GM21529 (cell line): Measurements from ENCODE around the gene ZNF770.
A peak's percentile ranks its signal among the peaks of the same experiment; 100 is the strongest.

ENCODE experiments used
- ATAC-seq: cut with Tn5 transposase; IDR thresholded peaks from one replicate; pipeline ENCODE4 v1.9.1; 2021; ENCODE audit not compliant: unreplicated experiment

ZNF770 gene

DNA sequence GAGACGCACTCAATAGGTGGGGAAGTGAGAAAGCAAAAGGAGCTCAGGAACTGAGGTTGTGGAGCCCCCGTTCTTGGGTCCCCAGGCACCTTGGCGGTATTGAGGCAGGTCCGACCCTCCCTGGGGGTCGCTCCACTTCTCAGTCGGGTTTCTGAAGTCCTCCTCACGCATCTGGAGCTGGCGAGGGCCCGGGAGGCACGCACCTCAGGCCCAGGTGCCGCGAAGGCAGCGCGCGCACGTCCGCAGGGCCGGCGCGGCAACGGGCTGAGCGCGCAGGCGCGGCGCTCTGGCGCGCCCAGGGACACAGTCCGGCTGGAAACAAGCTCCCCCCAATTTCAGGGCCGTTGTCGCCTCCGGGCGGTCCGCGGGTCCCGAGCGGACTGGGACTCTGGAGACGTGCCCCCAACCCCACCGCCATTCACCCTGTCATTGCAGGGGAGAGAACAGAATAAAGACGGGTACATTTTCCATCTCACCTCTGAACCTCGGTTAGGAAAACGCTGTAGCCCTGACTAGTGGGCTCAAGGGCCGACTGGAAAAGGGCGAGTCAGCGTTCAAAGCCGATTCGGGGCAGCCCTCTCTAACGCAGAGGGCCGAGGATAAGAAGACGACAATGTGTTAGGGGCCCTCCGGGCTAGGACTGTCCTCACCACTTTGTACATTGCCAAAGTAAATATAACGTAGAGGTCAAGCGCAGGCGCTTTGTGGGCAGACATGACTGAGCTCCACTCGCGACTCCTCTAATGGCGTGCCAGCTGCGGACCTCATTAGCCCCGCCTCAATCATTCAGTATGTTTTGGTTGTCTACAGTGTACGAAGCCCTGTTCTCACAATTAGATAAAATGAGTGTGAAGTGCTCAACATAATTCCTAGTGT, at the start of gene ZNF770:
TSS of gene ZNF770 (minus strand) at position 261 of the 876 bp plus-strand sequence. CDS start 4,853 bp downstream, outside the sequence.
- ATAC-seq = peak; percentile 72

GRCh38 chr15:35028235-35028984, 40.3 kb upstream of the ZNF770 start:
- no peak for ATAC-seq

DNA sequence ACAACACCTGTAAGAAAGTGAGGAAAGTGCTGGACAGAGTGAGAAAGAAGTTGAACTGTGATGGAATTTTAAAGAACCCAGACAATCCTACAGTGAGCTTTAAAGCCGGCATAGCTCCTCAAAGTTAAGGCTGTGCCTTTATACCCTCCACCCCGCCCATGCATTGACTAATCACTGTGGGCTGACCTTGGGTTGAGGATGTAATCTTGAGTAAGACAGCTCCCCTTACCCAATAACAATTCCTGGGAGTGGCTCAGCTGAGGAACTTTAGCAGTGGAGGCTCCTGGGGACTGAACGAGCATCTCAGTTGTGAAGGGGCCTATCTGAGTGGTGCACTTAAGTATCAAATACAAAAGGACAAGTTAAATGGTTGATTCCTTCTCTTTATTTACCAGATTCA, 35.7 kb upstream of the ZNF770 start:
- no peak for ATAC-seq

- ATAC-seq = no peak
These were observed 32.9 kb upstream of the ZNF770 start for GRCh38 chr15:35020974-35021373.

DNA sequence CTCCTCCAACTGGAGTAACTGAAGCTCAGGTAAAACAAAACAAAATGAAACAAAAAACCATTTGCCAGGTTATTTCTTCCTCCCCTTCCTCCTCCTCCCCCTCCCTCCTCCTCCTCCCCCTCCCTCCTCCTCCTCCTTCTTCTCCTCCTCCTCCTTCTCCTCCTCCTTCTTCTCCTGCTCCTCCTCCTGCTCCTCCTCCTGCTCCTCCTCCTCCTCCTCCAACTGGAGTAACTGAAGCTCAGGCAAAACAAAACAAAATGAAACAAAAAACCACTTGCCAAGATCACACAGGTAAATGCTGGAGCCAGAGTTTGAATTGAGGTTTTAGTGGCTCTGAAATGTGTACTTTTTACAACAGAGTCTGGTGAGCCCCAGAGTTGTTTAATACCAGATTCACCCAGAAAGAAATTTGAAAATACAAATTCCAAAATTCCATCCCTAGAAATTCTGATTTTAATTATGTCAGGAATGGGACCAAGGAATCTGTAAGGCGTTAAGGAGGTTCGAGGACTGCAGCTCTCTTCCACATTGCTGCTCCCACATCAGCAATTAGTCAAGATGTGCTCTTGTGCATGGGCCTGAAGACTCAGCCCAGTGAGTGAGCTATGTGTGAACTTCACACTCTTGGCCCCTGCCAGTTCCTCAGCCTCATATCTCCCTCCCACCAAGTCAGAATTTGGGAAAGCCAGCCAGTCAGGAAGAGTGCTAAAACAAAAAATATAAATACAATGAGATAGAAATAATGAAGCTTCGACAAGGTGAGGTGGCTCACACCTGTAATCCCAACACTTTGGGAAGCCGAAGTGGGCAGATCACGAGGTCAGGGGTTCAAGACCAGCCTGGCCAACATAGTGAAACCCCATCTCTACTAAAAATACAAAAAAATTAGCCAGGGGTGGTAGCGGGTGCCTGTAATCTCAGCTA, 31.6 kb upstream of the ZNF770 start:
- no peak for ATAC-seq

- no peak for ATAC-seq
These were observed 26.2 kb upstream of the ZNF770 start for GRCh38 chr15:35014241-35014640.

- no peak for ATAC-seq
These were observed 25.3 kb upstream of the ZNF770 start for GRCh38 chr15:35013370-35013769.

DNA sequence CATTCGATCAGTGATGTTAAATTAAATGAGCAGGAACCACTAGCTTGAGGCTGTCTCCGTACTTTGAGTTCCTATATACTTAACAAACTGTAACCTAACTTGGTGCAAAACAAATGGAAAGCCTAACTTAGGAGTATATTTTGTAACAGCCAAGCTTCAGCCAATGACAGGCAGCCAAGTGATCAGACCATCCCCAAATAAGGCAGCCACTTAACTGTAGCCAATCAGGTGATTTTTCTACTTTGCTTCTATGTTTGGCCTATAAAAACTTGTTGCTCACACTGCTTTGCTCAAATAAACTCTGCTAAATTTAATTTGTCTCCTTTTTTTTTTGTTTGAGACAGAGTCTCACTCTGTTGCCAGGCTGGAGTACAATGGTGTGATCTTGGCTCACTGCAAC, 19.3 kb upstream of the ZNF770 start:
- no peak for ATAC-seq

DNA sequence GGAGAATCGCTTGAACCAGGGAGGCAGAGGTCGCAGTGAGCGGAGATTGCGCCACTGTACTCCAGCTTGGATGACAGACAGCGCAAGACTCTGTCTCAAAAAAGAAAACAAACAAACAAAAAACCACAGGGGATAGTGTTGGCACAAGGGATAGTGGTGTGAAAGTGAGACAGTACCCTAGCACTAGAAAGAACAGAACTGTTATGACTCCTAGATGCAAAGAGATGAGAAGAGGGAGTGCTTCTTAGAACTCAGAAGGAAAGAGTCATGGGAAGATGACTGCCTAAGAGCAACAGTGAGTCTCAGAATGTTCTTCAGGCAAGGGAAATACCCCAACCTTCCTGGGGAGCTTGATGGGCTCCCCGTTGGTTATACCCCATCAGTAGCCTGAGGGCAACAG, 17.8 kb upstream of the ZNF770 start:
- no peak for ATAC-seq

GRCh38 chr15:35003928-35004327, 15.8 kb upstream of the ZNF770 start:
- ATAC-seq = no peak

- ATAC-seq = no peak
These were observed 12.4 kb upstream of the ZNF770 start for GRCh38 chr15:35000511-35000910.

DNA sequence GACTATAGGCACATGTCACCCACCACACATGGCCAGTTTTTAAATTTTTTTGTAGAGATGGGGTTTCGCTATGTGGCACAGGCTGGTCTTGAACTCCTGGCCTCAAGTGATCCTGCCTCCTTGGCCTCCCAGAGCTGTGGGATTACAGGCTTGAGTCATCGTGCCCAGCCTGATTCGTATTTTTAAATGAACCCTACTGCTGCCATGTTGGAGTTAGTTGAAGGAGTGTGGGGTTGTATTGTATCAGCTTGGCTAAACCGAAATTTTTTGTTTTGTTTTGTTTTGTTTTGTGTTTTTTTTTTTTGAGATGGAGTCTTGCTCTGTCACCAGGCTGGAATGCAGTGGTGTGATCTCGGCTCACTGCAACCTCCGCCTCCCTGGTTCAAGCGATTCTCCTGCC, 11.8 kb upstream of the ZNF770 start:
- no peak for ATAC-seq

DNA sequence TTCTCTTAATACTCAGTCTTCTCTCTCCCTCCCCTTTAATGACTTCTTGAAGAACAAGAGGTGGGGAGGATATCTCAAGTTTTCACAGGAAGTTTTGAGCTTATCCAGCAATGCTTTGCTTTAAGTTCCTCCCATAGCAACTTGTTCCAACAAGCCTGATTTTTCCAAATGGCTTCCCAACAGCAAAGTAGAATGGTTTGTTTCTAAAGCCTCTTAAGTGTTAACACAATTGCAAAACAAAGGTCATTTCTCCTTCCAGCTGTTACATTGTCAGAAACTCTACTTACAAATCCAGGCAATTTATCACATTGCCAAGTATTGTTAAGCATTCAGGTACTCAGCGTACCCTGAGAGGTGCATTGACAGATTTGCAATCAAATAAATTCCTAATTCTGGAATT, 6.8 kb upstream of the ZNF770 start:
- ATAC-seq = no peak

GRCh38 chr15:34993877-34994276, 5.8 kb upstream of the ZNF770 start:
- ATAC-seq = peak; percentile 92

GRCh38 chr15:34993412-34993811, 5.3 kb upstream of the ZNF770 start:
- ATAC-seq = no peak

DNA sequence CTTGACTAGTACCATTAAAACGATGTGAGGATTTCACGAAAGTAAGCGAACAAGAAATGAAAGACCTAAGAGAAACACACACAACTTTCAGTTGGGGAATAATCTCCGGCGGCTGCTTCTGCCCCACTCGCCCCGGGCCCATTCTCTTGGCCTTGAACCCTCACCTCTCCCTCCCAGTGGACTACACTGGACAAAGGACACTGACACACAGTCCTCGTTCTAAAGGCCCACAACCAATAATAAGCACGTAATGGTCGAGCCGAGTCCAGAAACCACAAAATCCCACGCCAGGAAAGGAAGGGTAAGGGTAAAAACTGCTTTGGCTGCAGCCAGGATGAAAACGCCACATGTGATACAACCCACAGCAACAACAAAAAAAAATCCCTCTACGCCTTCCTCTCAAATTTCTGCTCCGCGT, 469 bp downstream of the ZNF770 start:
- ATAC-seq = no peak

GRCh38 chr15:34986771-34987480, 1.2 kb downstream of the ZNF770 start:
- no peak for ATAC-seq

DNA sequence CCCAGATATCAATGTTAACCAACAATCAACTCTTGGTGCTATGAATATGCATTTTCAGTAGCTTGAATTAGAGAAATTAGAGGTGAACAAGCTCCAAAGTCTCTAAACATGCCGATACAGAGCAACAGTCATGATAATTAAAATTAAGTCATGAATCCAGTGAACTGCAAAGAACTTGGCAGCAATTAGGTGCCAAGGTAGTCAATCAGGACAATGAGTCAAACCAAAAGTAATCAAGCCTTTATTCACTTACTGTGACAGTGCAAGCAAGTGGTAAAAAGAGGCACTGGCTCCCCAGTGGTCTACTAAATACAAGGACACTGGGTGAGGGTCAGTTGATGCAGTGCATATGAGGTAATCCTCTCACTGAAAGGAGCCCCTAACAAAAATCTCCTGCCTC, 1.8 kb downstream of the ZNF770 start:
- ATAC-seq = no peak

GRCh38 chr15:34984889-34985630, 3.0 kb downstream of the ZNF770 start:
- ATAC-seq = no peak

DNA sequence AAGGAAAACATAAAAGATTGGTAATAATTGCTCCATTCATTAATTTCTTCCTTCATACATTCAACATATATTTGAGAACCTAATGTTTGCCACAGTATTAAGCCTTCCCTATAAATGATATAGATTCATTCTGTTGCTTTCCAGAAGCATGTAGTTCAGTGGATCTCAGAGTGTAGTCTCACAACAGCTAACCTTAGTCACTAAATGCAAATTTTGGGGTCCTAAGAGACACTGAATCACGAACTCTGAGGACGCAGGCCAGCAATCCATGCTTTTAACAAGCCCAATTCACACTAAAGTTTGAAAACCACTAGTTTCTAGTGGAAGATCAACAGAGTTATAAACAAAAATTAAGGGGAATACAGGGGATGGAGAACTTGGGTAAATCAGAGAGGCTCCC, 11.3 kb downstream of the ZNF770 start:
- ATAC-seq = no peak
